RWPE1 (cell line): ENCODE results near the gene MEG3.

Experiments
- CTCF ChIA-PET: fragments of 350-600 bp; sonication (Branson Sonifier 250); formaldehyde crosslinking; extraction: SDS; loops from one replicate; lab custom pipeline; 2021; lab: Yijun Ruan, JAX
- POLR2A ChIA-PET: fragments of 400-600 bp; formaldehyde crosslinking; extraction: SDS; loops from one replicate; lab custom pipeline; 2020; ENCODE audit warnings: antibody characterized with exemption; ENCODE audit not compliant: low non-redundant PET; lab: Yijun Ruan, JAX
- DNase-seq: peaks from one replicate; pipeline ENCODE4 v3.0.0; 2012; ENCODE audit warnings: low spot score
- H3K27ac ChIP-seq: fragments of 450-650 bp; 2 replicates; pipeline ENCODE4 v1.5.1; 2017
- TF ChIP-seq, protein P1 (sequence below): fragments of 450-650 bp; conservative IDR thresholded peaks from 2 replicates; pipeline ENCODE4 v1.5.1; 2017; ENCODE audit warnings: low read depth, mild to moderate bottlenecking

Gene MEG3

DNA sequence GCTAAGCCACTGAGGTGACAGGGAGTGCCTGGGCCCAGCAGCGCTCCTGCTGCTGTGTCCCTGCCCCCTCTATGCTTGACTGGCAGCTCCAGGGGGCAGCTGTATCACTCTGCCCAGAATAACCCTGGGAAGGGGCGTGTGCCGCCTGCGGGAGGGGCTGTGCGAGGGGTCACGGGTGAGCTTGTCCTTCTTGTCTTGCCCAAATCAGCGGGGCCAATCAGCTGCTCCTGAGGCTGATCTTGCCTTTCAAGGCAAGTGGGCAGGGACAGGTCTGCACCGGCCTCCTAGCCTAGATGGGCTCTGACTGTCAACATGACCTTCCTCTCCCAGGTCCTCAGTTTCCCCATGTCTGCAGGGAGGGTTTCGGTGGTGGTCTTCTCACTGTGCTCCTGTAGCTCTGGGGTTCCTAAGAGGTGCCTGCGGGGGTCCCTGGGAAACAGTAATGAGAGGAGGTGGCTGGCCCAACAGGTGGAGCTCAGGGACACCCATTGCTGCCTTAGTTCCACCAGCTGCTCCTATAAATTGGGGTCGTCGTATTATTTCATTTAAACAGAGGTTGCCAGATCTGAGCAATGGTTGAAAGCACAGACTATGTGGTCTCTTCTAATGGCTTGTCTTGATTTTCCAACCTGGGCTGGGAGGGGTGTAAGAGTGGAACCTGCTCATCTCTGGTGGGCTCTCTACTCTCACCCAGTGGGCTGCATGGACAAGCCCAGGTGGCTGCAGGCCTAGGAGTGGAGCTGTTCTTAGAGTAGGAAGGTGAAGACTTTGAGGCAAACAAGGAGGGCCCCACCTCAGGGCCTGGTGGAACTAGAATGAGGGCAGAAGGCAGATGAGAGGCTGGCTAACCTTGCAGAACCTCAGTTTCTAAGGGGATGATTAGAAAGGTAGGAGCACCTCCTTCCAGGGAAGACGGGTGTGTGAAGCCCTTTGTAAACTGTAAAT lies 65.9 kb downstream of the MEG3 start:
- ChIA-PET POLR2A (no interaction called here), CTCF (no interaction called here)
- DNase-seq: no peak

DNA sequence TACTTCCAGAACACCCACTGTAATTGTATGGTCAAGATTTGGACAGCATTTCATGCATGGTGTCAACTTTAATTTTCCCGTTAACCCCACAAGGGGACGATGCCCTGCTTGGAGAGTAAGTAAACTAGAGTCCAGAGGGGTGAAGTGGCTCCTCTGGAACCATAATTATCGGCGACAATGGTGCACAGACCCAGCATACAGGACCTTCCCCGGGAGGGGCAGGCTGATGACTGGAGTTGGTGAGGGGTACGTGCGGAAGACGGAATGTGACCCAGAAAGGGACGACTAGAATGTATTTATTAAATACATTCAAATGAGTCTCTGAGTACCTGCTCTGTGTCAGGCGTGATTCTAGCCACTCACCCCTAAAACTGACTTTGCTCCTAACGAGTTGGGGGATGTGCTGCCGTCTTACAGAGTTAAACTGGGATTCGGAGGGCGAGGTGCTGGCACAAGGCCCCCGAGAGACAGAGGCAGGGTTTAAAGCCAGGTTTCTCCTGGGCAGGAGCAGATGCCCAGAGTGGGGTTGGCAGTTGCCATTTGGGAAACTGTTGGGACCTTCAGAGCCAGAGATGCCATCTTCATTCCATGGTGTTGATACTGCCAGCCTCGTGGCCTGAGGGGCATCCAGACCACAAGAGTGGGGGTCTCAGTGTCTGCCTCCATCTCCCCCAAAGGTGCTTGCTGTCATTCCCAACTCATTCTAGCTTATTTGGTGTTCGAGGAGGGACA lies 66.7 kb downstream of the MEG3 start:
- ChIA-PET CTCF (interaction anchor here (0.8 kb wide), 1 partner anchor 258 kb away, joined by 8 read pairs; no protein-coding TSS in a partner anchor), POLR2A (no interaction called here)
- TF ChIP-seq, protein P1, sequence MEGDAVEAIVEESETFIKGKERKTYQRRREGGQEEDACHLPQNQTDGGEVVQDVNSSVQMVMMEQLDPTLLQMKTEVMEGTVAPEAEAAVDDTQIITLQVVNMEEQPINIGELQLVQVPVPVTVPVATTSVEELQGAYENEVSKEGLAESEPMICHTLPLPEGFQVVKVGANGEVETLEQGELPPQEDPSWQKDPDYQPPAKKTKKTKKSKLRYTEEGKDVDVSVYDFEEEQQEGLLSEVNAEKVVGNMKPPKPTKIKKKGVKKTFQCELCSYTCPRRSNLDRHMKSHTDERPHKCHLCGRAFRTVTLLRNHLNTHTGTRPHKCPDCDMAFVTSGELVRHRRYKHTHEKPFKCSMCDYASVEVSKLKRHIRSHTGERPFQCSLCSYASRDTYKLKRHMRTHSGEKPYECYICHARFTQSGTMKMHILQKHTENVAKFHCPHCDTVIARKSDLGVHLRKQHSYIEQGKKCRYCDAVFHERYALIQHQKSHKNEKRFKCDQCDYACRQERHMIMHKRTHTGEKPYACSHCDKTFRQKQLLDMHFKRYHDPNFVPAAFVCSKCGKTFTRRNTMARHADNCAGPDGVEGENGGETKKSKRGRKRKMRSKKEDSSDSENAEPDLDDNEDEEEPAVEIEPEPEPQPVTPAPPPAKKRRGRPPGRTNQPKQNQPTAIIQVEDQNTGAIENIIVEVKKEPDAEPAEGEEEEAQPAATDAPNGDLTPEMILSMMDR: no peak
- no peak overlapping the region for H3K27ac ChIP-seq
- no peak for DNase-seq

More for the DNA sequence above, 65.9 kb downstream of the MEG3 start:
- H3K27ac ChIP-seq: no peak overlapping the region
- TF ChIP-seq, protein P1: no peak

DNA sequence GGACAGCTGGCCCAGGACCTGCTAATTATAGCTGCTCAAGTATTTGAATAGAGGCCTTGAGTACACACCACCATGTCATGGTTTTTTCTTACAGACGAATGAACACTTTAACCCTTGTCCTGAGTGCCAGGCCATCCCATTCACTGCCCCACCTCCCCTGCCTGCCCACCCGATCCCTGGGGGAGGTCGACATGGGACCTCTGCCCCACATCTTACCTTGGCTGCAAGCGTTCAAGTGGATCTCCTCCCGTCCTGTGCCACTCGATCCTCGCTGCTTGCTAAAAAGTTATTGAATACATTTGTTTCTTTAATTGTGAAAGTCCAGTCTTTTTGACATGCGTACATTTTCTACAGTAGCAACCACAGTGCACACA lies 67.3 kb downstream of the MEG3 start:
- POLR2A ChIA-PET: no interaction called here
- TF ChIP-seq, protein P1: no peak
- DNase-seq: no peak
- H3K27ac ChIP-seq: no peak overlapping the region
- CTCF ChIA-PET: interaction anchor here (0.8 kb wide), 1 partner anchor 257 kb away, joined by 8 read pairs; no protein-coding TSS in a partner anchor

DNA sequence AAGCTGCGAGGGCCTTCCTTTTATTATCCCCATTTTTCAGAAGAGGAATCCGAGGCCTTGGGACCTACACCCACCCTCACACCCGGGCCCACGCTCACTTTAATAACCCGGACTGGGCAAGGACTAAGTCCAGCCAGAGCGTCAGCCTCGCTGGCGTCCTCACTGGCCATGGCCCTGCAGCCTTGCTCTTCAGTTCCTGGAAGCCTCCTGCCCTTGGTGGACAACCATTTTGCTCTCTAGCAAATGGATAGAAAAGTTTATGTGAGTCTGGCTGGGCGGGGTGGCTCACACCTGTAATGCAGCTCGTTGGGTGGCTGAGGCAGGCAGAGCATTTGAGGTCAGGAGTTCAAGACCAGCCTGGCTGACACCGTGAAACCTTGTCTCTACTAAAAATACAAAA lies 67.8 kb downstream of the MEG3 start:
- no peak for DNase-seq
- TF ChIP-seq, protein P1: no peak
- H3K27ac ChIP-seq: no peak overlapping the region
- POLR2A ChIA-PET: no interaction called here
- CTCF ChIA-PET: interaction anchor here (0.7 kb wide), 1 partner anchor 124 kb away, joined by 4 read pairs; no protein-coding TSS in a partner anchor

DNA sequence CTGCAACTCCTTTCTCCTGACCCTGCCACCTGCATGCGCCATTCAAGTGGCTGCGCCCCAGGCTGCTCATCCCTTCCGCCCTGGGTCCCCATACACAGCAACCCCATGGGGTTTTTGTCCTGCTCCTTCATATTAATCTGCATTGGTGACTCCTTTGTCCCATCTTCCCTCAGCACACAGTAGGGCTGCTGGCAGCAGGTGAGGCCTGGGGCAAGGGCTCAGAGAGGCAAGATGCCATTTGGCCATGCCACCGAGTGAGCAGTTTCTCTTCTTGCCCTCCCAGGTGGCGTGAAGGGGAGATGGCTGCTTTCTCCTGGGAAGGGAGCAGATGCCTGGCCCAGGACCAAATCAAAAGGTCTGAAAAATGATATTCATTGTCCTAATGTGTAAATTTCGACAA lies 68.5 kb downstream of the MEG3 start:
- TF ChIP-seq, protein P1: no peak
- CTCF ChIA-PET: no interaction called here
- POLR2A ChIA-PET: no interaction called here
- no peak for DNase-seq
- H3K27ac ChIP-seq: no peak overlapping the region

DNA sequence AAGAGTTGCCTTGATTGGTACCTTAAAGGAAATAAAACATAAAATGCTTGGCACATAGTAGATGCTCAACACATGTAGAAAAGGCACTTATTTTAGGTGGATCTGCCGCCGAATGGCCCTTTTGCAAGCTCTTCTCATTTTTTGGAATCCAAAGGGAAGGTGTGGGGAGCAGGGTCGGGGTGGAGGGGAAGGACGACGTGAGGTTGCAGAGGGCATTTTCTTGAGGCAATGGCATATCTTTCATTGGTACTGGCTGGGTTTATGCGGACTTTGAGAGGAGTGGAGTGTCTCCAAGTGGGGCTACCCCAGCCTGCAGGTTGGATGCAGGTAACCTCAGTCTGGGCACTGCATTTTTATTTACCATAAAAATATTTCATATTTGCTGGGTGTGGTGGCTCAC lies 69.5 kb downstream of the MEG3 start:
- TF ChIP-seq, protein P1: no peak
- no peak for DNase-seq
- ChIA-PET POLR2A (no interaction called here), CTCF (interaction anchor here (0.6 kb wide), 1 partner anchor 106 kb away, joined by 3 read pairs; no protein-coding TSS in a partner anchor)
- no peak overlapping the region for H3K27ac ChIP-seq
